ENCODE data around the gene NDE1.
"Not testable (repeated sequence)": the region's sequence is repeated elsewhere in the genome, so short reads cannot be mapped to it uniquely, and the experiment has no call there.

NDE1 gene, protein sequence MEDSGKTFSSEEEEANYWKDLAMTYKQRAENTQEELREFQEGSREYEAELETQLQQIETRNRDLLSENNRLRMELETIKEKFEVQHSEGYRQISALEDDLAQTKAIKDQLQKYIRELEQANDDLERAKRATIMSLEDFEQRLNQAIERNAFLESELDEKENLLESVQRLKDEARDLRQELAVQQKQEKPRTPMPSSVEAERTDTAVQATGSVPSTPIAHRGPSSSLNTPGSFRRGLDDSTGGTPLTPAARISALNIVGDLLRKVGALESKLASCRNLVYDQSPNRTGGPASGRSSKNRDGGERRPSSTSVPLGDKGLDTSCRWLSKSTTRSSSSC

DNA sequence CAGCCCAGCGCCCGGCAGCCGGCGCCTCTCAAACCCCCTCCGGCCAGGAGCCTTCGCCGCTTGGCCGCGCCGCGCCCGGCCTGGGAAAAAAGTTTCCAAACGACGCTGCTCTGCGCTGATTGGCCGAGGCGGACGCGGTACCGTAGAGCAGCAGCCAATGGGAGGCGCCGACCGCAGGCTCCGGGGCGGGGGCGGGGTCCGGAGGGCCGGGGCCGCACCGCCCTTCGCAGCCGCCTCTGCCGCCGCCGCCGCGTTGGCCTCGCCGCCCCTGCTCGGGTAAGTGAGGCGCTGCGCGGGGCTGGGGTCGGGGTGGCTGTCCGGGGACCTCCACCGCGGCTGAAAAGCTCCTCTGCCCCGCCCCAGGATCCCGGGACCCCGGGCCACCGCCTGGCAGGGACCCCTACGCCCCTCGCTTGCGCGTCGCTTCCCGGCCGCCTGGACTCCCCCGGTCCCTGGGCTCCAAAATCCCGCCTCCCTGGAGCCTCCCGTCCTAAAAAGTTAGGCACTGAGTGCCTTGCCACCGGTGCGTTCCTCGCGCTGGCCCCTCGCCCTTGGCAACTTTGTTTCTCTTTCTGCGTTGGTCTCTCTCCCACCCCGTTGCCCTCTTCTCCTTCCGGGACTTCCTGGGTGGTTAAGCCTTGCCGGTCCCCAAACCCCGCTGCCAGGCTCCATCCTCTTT lies at the start of gene NDE1:
Gene NDE1 (plus strand): TSS at position 227 of the 679 bp plus-strand sequence. CDS start 14,534 bp downstream, outside the sequence.
- Mint-ChIP-seq H3K36me3 (ENCODE audit: low read depth) (peaks cover 12% of the 10 kb centered on the region), H3K27ac (peak within 1 kb of the TSS; percentile 99), H3K4me1 (ENCODE audit: low read depth) (peaks cover 22% of the 10 kb centered on the region), H3K27me3 (ENCODE audit: low read depth) (no peaks in the 10 kb centered on the region), H3K4me3 (peak within 1 kb of the TSS; percentile 93), H3K9me3 (no peaks in the 10 kb centered on the region)
- DNase-seq (ENCODE audit: low spot score), result peak; percentile 84

GRCh38 chr16:15601212-15601879 lies 48.7 kb upstream of the NDE1 start:
- Mint-ChIP-seq H3K9me3 (no peaks in the 10 kb centered on the region), H3K27ac (peak overlapping the region; percentile 4), H3K36me3 (ENCODE audit: low read depth) (peaks cover 64% of the 10 kb centered on the region), H3K4me1 (ENCODE audit: low read depth) (peaks cover 2% of the 10 kb centered on the region), H3K27me3 (ENCODE audit: low read depth) (no peaks in the 10 kb centered on the region), H3K4me3 (no peak overlapping the region)
- no peak for DNase-seq (ENCODE audit: low spot score)

- Mint-ChIP-seq H3K9me3 (no peaks in the 10 kb centered on the region), H3K27me3 (ENCODE audit: low read depth) (no peaks in the 10 kb centered on the region), H3K4me1 (ENCODE audit: low read depth) (peaks cover 4% of the 10 kb centered on the region), H3K4me3 (no peak overlapping the region), H3K36me3 (ENCODE audit: low read depth) (peaks cover 63% of the 10 kb centered on the region), H3K27ac (no peak overlapping the region)
- no peak for DNase-seq (ENCODE audit: low spot score)
Measured at GRCh38 chr16:15602285-15603044, 47.6 kb upstream of the NDE1 start.

DNA sequence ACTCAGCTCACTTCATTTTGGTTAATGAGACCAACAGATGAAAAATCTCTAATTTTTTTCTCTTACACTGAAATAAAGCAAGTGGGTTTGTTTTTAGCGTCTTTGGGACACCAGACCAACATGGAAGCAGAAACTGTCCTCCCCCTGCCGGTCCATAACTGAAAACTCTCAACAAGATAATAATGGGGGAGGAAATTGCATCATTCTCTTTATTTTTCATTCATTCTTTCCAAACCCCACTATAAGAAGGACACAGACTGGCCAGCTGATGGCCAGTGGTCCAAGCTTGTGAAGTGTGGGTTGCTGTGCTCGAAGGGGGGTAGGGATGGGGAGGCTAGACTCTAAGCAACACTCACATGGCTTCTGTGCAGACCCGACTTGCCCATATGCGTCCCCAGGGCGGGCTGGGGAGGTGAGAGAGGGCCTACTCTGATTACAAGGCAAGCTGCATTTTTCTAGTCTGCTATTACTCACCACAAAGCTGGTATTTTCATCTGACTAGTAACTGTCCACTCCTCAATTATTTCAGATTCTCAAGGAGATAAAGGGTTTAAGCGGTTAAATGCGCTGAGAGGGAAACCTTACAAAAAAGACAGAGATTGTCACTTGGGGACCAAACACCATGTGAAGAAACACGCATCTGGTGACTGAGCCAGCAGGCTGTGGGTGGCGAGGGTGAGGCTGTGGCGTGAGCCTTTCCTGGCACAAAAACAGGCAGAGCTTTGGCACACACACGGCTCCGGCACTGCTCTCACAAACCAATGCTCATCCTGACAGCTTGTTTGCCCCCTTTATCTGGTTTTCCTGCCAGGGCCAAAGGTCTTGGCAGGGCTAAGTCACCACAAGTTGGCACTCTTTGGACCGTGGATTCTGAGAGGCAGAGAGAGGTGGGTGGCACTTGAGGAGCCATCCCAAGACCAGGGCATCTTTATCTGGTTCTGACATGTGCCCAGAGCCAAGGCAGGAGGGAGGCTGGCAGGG lies 45.3 kb upstream of the NDE1 start:
- no peak for DNase-seq (ENCODE audit: low spot score)
- Mint-ChIP-seq H3K27me3 (ENCODE audit: low read depth) (no peaks in the 10 kb centered on the region), H3K27ac (no peak overlapping the region), H3K4me1 (ENCODE audit: low read depth) (peaks cover 3% of the 10 kb centered on the region), H3K4me3 (no peak overlapping the region), H3K36me3 (ENCODE audit: low read depth) (peaks cover 66% of the 10 kb centered on the region), H3K9me3 (no peaks in the 10 kb centered on the region)

DNA sequence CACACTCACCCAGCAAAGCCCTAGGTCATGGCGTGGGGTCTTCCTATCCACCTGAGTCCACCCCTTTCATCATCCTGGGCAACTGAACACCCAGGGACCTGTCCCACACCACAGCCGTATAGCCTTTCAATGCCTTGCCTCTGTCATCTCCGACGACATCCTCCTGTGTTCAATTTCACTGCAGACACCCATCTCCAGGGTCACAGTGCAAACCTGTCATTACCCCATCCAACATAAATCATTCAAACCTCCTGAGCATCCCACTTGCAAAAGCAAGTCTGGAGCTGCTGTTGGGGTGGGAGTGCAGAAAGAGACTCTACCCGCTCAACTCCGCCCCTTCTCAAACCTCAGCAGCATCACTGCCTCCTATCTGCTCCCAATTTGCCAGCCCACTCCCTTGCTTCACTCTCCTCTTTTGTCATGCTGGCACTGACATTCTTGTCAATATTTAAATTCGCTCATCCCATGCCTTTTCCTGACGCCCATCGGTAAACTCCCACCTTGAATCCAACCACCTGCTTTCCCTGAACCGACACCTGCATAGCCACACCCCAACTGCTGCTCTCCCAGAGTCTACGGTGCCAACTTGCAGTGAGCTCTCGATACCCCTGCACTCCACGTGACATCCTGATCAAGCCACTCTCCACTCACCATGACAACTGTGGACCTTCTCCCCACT lies 44.1 kb upstream of the NDE1 start:
- Mint-ChIP-seq H3K27ac (peak overlapping the region; percentile 2), H3K27me3 (ENCODE audit: low read depth) (no peaks in the 10 kb centered on the region), H3K36me3 (ENCODE audit: low read depth) (peaks cover 68% of the 10 kb centered on the region)

DNA sequence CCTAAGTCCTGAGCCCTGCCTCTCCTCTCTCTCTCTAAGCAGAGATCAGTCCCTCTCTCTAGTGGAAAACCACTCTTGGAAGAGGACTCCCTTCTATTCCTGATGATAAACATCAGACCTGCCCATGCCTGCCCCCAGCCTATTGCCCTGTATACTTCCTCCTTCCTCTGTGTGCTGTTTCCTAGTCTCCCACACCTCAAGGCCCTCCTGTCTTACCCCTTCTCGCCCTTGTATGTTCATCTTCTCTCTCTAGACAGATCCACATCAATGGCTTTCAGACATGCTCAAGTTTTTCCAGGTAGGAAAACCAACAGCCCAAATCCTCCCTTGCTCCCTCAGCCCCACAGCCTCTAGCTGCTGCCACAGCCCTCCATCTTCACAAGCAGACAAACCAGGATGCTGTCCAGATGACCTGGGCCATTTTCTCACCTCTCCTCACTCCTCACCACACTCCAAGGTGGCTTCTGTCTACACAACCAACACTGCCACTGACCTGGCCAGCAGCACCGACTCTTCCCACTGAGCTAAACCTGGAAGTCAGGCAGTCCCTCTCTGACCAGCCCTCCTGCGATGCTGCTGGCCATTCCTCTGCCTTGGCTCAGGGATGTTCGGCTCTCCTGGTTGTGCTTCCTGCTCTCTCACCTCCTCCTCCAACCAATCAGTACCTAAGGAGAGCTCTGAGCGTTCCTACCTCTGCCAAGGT lies 43.4 kb upstream of the NDE1 start:
- H3K27ac Mint-ChIP-seq, result peak overlapping the region; percentile 2
- no peak for DNase-seq (ENCODE audit: low spot score)
- H3K27me3 Mint-ChIP-seq (ENCODE audit: low read depth), result no peaks in the 10 kb centered on the region
- no peak overlapping the region for H3K4me3 Mint-ChIP-seq
- H3K4me1 Mint-ChIP-seq (ENCODE audit: low read depth), result peaks cover 3% of the 10 kb centered on the region
- H3K36me3 Mint-ChIP-seq (ENCODE audit: low read depth), result peaks cover 63% of the 10 kb centered on the region
- no peaks in the 10 kb centered on the region for H3K9me3 Mint-ChIP-seq

More for the DNA sequence above, 44.1 kb upstream of the NDE1 start:
- no peak overlapping the region for H3K4me3 Mint-ChIP-seq
- no peak for DNase-seq (ENCODE audit: low spot score)
- peaks cover 3% of the 10 kb centered on the region for H3K4me1 Mint-ChIP-seq (ENCODE audit: low read depth)
- no peaks in the 10 kb centered on the region for H3K9me3 Mint-ChIP-seq

DNA sequence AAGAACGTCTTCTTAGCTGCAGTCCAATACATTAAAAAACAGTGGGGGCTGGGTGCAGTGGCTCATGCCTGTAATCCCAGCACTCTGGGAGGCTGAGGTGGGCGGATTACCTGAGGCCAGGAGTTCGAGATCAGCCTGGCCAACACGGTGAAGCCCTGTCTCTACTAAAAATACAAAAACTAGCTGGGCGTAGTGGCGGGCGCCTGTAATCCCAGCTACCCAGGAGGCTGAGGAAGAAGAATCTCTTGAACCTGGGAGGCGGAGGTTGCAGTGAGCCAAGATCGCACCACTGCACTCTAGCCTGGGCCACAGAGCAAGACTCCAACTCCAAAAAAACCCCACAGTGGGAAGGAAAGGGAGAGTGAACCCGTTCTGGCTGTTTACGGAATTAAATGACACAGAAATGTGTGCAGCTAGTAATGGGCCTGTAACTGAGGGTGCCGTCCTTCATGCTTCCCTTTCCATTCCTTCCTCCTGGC lies 42.8 kb upstream of the NDE1 start:
- not testable (repeated sequence) for H3K4me3 Mint-ChIP-seq; H3K9me3 Mint-ChIP-seq; H3K27me3 Mint-ChIP-seq (ENCODE audit: low read depth); DNase-seq (ENCODE audit: low spot score); H3K4me1 Mint-ChIP-seq (ENCODE audit: low read depth); H3K27ac Mint-ChIP-seq
- H3K36me3 Mint-ChIP-seq (ENCODE audit: low read depth), result peaks cover 62% of the 10 kb centered on the region

DNA sequence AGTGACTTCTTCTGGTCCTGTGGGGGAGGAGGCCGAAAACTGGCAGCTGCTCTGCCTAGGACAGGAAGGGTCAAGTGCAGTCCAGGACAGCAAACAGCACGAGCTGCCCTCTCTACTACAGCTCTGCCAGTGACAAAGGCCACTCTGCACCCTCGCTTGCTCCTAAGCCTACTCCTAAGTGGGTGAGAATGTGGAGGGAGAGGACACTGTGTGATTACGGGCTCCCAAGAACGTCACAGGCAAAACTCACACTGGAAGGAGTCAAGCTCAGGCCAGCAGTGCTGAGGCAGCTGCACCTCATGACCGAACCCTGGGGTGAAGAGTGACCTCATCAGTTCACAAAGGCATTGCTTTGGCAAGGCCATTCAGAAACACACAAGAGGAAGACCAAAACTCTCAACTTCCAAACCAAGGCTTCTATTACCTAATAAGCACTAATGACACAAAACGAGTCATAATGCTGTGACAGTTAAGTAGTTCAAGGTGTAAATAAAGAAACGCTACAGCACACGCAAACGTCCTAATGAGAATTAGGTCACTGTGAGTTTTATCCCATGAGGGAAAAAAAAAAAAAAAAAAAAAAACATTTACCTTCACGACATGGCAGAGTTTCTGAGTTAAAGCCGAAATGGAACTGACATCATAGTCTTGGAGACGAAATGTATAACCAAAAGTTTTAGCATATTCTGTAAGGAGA lies 42.2 kb upstream of the NDE1 start:
- Mint-ChIP-seq H3K4me1 (ENCODE audit: low read depth) (peaks cover 3% of the 10 kb centered on the region), H3K4me3 (no peak overlapping the region), H3K27ac (no peak overlapping the region), H3K36me3 (ENCODE audit: low read depth) (peaks cover 65% of the 10 kb centered on the region), H3K27me3 (ENCODE audit: low read depth) (no peaks in the 10 kb centered on the region), H3K9me3 (no peaks in the 10 kb centered on the region)
- DNase-seq (ENCODE audit: low spot score), result no peak

DNA sequence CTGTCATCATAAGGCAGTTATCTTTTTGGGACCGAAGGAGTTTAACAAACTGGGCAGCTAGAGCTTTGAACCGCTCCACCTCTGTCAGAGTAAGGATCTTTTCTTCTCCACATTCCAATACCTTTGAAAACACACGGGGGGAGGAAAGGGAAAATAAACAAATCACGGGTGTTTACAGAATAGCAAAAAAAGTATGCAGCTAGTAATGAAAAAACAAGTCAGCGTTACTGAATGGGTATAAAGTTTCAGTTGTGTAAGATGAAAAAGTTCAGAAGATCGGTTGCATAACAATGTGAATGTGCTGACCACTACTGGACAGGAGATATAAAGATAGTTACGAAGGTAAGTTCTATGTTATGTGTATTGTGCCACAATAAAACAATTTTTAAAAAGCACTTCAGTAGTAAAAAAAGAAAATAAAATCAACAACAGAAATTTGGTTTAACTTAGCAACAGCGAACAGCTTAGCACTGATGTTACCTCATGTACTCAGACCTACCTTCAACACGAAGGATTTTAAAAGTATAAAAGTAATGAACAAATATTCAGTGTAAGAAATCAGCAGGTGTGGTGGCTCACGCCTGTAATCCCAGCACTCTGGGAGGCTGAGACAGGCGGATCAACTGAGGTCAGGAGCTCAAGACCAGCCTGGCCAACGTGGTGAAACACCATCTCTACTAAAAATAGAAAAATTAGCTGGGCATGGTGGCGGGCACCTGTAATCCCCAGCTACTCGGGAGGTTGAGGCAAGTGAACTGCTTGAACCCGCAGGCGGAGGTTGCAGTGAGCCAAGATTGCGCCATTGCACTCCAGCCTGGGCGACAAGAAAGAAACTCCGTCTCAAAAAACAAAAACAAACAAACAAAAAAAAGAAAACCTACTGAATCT lies 41.4 kb upstream of the NDE1 start:
- peaks cover 3% of the 10 kb centered on the region for H3K4me1 Mint-ChIP-seq (ENCODE audit: low read depth)
- H3K27ac Mint-ChIP-seq, result no peak overlapping the region
- H3K36me3 Mint-ChIP-seq (ENCODE audit: low read depth), result peaks cover 63% of the 10 kb centered on the region
- no peak overlapping the region for H3K4me3 Mint-ChIP-seq
- no peaks in the 10 kb centered on the region for H3K9me3 Mint-ChIP-seq
- no peak for DNase-seq (ENCODE audit: low spot score)
- no peaks in the 10 kb centered on the region for H3K27me3 Mint-ChIP-seq (ENCODE audit: low read depth)

DNA sequence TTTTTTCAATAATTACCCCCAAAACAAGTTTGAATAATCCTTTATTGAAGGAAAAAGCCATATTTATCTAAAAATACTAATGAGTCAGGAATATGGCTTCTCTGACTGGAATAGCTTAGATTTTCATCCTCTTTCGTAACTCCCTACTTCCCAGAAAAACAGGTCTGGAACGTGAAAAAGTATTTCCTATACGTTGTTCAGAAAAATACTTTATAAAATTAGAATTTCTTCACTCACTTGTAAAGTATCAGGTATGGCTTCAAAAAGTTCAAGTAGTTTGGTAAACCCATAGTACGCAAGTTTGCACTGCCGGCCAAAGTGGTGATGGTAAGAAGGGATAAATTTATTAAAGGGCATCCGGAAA lies 40.8 kb upstream of the NDE1 start:
- no peaks in the 10 kb centered on the region for H3K9me3 Mint-ChIP-seq
- H3K4me1 Mint-ChIP-seq (ENCODE audit: low read depth), result peaks cover 3% of the 10 kb centered on the region
- no peaks in the 10 kb centered on the region for H3K27me3 Mint-ChIP-seq (ENCODE audit: low read depth)
- no peak overlapping the region for H3K27ac Mint-ChIP-seq
- peaks cover 60% of the 10 kb centered on the region for H3K36me3 Mint-ChIP-seq (ENCODE audit: low read depth)
- no peak for DNase-seq (ENCODE audit: low spot score)
- no peak overlapping the region for H3K4me3 Mint-ChIP-seq

GRCh38 chr16:15610369-15610871 lies 39.6 kb upstream of the NDE1 start:
- Mint-ChIP-seq H3K4me3 (no peak overlapping the region), H3K9me3 (no peaks in the 10 kb centered on the region), H3K27me3 (ENCODE audit: low read depth) (no peaks in the 10 kb centered on the region), H3K4me1 (ENCODE audit: low read depth) (peaks cover 3% of the 10 kb centered on the region), H3K27ac (no peak overlapping the region), H3K36me3 (ENCODE audit: low read depth) (peaks cover 58% of the 10 kb centered on the region)
- no peak for DNase-seq (ENCODE audit: low spot score)
